Measurements from ENCODE around the gene SEZ6. TPM values are rescaled to one million over a fixed set of nuclear protein-coding genes. Genes with fewer than 3 reads are reported as not detected.

SEZ6 gene
- total RNA-seq, 3 donors from 2014 or later, result 0.31 to 1.0 TPM; not detected in 1

DNA sequence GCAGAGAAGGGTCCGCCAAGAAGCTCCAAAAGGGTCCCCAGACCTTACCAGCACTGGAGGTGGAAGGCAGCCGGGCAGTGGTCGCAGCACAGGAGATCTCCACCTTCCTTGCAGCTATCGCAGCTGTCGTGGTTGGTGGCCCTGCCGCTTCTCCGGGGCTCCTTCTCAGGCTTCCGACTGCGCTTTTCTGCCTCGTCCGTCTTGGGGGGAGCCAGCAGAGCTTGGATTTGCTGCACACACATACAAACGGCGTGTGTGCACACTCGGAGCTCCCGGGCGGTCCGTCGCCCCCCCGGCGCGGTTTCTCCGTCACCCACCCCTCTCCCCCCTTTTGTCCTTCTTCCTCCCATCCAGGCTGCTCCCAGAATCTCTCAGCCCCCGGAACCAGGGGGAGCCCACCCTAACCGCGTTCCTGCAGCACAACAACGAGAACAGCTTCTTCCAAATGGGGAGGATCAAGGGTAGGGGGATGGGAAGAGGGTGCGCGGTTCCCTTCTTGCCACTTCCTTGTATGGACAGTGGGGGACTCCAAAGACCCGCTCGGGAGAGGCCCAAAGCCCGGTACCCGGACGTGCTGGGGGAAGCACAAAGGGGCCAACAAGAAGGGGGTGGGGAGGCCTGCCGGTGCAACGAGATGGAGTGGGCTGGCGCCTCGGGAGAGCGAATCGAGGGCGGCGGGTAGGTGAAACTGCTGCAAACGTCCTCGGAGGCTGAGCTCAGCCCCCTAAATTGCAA is 55.6 kb downstream of the SEZ6 start:
- TF ChIP-seq, protein P1, sequence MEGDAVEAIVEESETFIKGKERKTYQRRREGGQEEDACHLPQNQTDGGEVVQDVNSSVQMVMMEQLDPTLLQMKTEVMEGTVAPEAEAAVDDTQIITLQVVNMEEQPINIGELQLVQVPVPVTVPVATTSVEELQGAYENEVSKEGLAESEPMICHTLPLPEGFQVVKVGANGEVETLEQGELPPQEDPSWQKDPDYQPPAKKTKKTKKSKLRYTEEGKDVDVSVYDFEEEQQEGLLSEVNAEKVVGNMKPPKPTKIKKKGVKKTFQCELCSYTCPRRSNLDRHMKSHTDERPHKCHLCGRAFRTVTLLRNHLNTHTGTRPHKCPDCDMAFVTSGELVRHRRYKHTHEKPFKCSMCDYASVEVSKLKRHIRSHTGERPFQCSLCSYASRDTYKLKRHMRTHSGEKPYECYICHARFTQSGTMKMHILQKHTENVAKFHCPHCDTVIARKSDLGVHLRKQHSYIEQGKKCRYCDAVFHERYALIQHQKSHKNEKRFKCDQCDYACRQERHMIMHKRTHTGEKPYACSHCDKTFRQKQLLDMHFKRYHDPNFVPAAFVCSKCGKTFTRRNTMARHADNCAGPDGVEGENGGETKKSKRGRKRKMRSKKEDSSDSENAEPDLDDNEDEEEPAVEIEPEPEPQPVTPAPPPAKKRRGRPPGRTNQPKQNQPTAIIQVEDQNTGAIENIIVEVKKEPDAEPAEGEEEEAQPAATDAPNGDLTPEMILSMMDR (IDR thresholded peaks at IDR 0.05), result no peak
- Histone ChIP-seq H3K9me3 (no peaks in the 10 kb centered on the region), H3K4me3 (peak overlapping the region; percentile 54), H3K4me1 (ENCODE audit: low read depth) (peaks cover 26% of the 10 kb centered on the region), H3K36me3 (ENCODE audit: low read depth) (no peaks in the 10 kb centered on the region)
- ATAC-seq (no peak), DNase-seq (peak; percentile 69 to 89 (median 78))
- intact Hi-C loops (cut with DNase I, micrococcal nuclease), result no loop called here

DNA sequence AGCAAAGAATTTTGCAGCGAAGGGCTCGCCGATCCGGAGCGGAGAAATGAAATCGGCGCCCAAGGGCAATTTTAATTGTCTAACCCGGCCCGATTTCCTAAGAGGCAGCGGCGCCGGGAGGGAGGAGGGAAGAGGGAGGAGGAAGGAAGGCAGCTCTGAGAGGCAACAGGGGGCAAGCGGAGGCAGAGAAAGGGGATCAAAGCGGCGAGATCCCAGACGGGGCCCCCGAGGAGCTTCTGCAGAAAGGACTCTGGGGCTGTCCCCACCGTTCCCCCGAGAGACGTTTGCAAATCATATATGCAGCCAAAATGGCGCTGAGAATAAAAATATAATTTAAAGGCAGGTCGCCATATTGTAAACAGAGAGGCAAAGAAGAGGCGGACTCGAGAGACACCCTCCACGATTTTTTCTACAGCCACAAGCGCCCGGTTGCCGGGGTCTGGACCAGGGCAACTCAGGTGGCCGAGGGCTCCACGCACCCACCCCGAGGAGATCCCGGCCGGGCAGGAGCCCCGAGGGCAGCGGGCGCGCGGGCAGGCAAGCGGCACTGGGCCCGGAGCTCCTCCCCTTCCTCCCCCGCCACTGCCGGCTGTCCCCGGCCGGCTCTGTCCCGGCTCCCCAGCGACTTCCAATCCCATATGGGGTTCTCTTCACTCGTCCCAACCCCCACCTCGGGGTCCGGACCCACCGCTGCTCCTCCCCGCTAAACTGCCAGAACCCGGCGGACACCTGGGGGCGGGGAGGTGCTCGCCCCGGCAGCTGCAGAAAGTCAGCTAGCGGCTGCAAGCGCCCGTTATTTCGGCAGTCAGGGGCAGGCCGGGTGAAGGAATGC is 56.4 kb downstream of the SEZ6 start:
- ATAC-seq, result no peak
- Histone ChIP-seq H3K4me1 (ENCODE audit: low read depth) (peaks cover 26% of the 10 kb centered on the region), H3K36me3 (ENCODE audit: low read depth) (no peaks in the 10 kb centered on the region), H3K9me3 (no peaks in the 10 kb centered on the region), H3K4me3 (peak overlapping the region; percentile 54)
- DNase-seq, result peak; percentile 79 to 80 (median 79)
- intact Hi-C loops (cut with DNase I, micrococcal nuclease), result no loop called here
- TF ChIP-seq, protein P1 (IDR thresholded peaks at IDR 0.05), result no peak

DNA sequence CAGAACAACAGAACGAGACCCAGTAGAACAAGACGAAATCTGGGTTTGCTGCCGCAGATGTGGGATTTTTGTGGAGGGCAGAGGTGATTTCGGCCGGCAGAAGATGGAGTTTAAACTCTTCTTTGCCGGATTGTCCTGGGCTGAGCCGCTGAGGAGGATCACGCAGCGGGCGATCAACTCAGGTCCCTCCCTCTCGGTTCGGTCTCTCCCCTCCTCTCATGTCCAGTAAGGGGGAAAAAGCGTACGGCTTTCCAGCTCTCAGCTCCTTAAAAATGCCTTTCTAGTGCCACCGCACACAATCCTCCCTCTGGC is 57.0 kb downstream of the SEZ6 start:
- ATAC-seq, result no peak
- H3K36me3 ChIP-seq (ENCODE audit: low read depth), result no peaks in the 10 kb centered on the region
- peaks cover 26% of the 10 kb centered on the region for H3K4me1 ChIP-seq (ENCODE audit: low read depth)
- H3K9me3 ChIP-seq, result no peaks in the 10 kb centered on the region
- intact Hi-C loops (cut with DNase I, micrococcal nuclease), result no loop called here
- H3K4me3 ChIP-seq, result peak overlapping the region; percentile 54
- DNase-seq, result no peak
- TF ChIP-seq, protein P1 (IDR thresholded peaks at IDR 0.05), result no peak

DNA sequence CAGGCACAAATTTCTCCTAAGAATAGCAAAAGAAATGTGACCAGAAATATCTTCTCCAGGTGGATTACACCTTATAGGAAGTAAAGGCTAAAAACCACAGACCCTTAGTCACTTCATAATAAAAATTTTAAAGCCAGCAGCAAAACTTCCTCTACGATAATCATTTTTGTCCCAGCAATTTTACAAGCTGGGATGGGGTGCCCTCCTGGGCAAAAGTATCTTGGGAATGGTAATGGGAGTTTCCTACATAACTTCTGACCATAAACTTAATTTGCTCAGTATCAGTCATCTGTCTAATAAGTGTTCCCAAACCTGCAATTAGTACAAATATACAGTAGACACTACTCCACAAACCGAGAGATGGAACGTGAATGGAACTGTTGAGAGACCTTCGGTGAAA is 57.5 kb downstream of the SEZ6 start:
- no peak for ATAC-seq
- TF ChIP-seq, protein P1 (IDR thresholded peaks at IDR 0.05), result no peak
- Histone ChIP-seq H3K9me3 (no peaks in the 10 kb centered on the region), H3K4me3 (no peak overlapping the region), H3K4me1 (ENCODE audit: low read depth) (peaks cover 26% of the 10 kb centered on the region), H3K36me3 (ENCODE audit: low read depth) (no peaks in the 10 kb centered on the region)
- no peak for DNase-seq
- intact Hi-C loops (cut with DNase I, micrococcal nuclease), result no loop called here

DNA sequence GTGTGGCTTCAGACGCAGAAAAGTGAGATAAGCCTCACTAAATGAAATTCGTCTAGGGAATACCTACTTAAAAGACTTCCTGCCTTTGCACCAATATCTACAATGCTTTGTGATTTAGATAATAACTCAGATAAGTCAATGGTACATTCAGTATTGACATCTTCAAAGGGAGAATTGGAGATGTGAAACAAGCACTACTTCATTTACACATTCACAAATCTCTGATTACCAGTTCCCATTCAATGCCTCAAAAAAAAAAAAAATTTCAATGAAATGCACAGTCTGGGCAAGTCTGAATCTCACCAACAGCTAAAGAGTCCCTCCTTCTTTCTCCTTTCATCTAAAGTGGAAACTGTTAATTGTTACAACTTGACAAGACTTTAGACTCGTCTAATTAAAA is 58.2 kb downstream of the SEZ6 start:
- DNase-seq (no peak), ATAC-seq (no peak)
- intact Hi-C loops (cut with DNase I, micrococcal nuclease), result no loop called here
- H3K4me1 ChIP-seq (ENCODE audit: low read depth), result peaks cover 22% of the 10 kb centered on the region
- H3K9me3 ChIP-seq, result no peaks in the 10 kb centered on the region
- no peaks in the 10 kb centered on the region for H3K36me3 ChIP-seq (ENCODE audit: low read depth)
- TF ChIP-seq, protein P1 (IDR thresholded peaks at IDR 0.05), result no peak
- H3K4me3 ChIP-seq, result no peak overlapping the region
